CD4-positive, alpha-beta T cell treated with Interleukin-2 at 100 ng/mL for 4 hours (primary cell): ENCODE measurements around the gene EIF4B.

Experiments
- DNase-seq: peaks from one replicate; pipeline ENCODE4 v3.0.0-alpha.2; 2020; ENCODE audit warnings: low spot score

The EIF4B gene

DNA sequence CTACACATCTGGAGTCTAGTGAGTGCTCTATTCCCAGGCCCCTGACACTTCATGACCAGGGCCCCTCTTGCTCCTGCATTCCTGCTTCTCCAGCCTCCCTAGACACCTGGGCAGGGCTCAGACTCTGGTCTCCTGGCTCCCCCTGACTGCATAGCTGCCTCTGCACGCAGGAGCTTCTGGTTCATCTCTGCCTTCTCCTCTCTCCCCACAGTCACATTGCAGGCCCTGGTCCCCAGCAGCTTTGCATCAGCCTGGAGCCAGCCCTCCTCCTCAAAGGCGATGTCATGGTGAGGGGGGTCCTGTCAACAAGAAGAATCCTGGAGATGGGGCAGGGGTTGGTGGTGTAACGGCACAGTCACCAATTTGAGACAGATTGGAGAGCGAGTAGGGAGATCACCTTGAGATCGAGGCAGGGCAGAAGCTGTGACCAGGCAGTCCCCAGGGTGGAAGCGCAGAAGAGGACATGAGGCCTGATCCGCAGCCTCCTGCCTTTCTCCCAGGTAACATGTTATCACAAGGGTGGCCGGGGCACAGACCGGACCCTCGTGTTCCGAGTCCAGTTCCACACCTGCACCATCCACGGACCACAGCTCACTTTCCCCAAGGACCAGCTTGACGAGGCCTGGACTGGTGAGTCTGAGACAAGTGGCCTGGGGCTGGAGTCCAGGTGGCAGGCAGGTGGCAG is 51.7 kb downstream of the EIF4B start:
- DNase-seq, result no peak

DNA sequence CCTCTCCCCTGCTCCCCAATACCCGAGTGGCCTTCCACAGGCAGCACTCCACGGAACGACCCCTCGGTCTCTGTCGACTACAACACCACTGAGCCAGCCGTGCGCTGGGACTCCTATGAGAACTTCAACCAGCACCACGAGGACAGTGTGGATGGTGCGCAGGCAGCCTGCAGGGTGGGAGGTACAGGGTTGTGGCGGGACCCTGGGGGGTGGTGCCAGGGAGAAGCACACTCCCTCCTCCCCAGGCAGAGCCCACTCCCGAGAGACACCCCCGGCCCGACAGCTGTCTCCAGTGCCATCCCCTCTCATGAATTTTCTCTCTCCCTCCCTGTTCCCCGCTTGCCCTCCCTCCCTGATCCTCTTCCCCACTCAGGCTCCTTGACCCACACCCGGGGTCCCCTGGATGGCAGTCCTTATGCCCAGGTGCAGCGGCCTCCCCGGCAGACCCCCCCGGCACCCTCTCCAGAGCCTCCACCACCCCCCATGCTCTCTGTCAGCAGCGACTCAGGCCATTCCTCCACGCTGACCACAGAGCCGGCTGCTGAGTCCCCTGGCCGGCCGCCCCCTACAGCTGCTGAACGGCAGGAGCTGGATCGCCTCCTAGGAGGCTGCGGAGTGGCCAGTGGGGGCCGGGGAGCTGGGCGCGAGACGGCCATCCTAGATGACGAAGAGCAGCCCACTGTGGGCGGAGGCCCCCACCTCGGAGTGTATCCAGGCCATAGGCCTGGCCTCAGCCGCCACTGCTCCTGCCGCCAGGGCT is 52.6 kb downstream of the EIF4B start:
- no peak for DNase-seq

DNA sequence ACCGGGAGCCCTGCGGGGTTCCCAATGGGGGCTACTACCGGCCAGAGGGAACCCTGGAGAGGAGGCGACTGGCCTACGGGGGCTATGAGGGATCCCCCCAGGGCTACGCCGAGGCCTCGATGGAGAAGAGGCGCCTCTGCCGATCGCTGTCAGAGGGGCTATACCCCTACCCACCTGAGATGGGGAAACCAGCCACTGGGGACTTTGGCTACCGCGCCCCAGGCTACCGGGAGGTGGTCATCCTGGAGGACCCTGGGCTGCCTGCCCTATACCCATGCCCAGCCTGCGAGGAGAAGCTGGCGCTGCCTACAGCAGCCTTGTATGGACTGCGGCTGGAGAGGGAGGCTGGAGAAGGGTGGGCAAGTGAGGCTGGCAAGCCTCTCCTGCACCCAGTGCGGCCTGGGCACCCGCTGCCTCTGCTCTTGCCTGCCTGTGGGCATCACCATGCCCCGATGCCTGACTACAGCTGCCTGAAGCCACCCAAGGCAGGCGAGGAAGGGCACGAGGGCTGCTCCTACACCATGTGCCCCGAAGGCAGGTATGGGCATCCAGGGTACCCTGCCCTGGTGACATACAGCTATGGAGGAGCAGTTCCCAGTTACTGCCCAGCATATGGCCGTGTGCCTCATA is 53.3 kb downstream of the EIF4B start:
- no peak for DNase-seq

DNA sequence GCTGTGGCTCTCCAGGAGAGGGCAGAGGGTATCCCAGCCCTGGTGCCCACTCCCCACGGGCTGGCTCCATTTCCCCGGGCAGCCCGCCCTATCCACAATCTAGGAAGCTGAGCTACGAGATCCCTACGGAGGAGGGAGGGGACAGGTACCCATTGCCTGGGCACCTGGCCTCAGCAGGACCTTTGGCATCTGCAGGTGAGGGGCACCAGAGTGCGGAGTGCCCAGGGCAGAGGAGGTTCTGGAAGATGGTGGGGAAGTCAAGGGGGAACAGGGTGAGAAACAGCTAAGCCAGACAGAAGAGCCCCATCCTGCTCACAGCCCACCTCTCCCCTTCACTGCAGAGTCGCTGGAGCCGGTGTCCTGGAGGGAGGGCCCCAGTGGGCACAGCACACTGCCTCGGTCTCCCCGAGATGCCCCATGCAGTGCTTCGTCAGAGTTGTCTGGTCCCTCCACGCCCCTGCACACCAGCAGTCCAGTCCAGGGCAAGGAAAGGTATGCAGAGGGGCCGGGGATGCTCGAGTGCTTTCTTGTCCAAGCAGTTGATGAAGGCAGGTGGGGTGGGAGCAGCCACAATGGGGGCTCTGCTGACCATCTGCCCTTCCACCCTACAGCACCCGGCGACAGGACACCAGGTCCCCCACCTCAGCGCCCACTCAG is 53.9 kb downstream of the EIF4B start:
- DNase-seq, result no peak

DNA sequence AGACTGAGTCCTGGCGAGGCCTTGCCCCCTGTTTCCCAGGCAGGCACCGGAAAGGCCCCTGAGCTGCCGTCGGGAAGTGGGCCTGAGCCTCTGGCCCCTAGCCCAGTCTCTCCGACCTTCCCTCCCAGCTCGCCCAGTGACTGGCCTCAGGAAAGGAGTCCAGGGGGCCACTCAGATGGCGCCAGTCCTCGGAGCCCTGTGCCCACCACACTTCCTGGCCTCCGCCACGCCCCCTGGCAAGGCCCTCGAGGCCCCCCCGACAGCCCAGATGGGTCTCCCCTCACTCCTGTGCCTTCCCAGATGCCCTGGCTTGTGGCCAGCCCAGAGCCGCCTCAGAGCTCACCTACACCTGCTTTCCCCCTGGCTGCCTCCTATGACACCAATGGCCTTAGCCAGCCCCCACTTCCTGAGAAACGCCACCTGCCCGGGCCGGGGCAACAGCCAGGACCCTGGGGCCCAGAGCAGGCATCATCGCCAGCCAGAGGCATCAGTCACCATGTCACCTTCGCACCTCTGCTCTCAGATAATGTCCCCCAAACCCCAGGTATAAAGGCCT is 54.5 kb downstream of the EIF4B start:
- no peak for DNase-seq

DNA sequence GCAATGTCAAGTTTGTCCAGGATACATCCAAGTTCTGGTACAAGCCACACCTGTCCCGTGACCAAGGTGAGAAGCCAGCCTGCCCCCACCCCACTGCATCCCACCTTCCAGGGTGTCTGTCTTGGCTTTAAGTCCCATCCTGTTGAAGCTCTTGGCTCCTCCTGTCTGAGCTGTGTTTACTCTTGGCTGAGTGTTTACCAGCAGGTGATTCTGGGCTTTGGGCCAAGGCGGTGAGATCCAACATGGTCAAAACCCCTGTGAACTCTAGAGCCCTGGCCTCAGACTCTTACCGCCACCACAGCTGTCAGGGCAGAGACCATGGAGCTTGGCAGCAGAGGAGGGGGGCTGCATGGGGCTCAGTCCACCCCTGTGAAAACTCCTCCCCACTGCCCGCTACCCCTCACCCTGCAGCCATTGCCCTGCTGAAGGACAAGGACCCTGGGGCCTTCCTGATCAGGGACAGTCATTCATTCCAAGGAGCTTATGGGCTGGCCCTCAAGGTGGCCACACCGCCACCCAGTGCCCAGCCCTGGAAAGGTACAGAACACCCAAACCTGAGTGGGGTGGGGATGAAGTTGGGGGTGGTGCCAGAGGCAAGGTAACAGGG is 55.3 kb downstream of the EIF4B start:
- no peak for DNase-seq

DNA sequence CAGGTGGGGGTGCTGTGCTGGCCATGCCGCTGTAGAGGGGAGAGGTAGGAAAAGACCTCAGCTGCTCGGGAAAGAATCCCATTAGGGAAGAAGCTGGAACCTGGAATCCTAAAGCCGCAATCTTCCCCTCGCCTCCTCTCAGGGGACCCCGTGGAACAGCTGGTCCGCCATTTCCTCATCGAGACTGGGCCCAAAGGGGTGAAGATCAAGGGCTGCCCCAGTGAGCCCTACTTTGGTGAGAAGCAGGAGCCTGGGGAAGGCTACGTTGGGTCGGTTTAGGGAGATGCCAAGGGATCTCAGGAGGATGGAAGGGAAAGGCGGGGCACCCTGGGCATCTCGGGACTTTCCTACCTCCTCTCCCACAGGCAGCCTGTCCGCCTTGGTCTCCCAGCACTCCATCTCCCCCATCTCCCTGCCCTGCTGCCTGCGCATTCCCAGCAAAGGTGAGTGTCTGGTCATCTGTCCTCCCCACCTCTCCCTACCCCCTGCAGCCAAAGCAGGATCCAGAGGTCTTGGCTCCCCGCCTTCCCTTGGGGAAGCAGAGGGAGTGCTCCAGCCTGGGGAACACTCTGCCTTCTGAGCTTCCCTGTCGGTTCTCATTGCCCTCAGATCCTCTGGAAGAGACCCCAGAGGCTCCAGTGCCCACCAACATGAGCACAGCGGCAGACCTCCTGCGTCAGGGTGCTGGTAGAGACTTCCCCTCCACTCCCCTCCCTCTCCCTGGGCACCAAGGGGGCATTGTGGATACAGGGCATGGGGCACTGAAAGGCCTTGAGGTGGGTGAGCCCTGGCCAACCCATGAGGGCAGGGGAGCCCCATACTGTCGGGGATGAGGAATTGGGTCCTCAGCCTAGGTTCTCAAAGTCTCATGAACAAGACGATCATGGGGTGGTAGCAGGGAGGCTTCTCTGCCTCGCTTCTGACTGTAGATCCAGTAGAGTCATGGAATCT is 56.0 kb downstream of the EIF4B start:
- DNase-seq, result no peak

DNA sequence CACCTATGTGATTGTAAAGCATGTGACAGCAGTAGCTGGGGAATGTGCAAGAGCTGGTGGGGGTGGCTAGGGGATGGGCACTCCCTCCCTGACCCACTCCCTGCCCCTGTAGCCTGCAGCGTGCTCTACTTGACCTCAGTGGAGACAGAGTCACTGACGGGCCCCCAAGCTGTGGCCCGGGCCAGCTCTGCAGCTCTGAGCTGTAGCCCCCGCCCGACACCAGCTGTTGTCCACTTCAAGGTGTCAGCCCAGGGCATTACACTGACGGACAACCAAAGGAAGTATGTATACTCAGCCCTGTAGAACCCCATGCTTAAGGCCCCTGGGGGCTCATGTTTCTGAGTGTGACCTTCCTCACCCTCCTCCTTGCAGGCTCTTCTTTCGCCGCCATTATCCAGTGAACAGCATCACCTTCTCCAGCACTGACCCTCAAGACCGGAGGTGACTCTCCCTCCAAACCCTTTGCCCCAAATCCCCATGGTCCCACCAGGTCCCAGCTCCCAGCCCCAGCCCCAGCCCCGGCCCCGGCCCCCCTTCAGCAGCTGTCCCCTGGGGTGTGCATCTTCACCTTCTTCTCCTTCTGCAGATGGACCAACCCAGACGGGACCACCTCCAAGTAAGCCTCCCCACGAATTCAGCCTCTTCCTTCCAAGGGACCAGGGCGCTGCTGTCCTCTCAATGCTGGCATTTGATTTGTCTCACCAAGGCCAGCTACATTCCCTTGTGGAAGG is 56.9 kb downstream of the EIF4B start:
- no peak for DNase-seq

DNA sequence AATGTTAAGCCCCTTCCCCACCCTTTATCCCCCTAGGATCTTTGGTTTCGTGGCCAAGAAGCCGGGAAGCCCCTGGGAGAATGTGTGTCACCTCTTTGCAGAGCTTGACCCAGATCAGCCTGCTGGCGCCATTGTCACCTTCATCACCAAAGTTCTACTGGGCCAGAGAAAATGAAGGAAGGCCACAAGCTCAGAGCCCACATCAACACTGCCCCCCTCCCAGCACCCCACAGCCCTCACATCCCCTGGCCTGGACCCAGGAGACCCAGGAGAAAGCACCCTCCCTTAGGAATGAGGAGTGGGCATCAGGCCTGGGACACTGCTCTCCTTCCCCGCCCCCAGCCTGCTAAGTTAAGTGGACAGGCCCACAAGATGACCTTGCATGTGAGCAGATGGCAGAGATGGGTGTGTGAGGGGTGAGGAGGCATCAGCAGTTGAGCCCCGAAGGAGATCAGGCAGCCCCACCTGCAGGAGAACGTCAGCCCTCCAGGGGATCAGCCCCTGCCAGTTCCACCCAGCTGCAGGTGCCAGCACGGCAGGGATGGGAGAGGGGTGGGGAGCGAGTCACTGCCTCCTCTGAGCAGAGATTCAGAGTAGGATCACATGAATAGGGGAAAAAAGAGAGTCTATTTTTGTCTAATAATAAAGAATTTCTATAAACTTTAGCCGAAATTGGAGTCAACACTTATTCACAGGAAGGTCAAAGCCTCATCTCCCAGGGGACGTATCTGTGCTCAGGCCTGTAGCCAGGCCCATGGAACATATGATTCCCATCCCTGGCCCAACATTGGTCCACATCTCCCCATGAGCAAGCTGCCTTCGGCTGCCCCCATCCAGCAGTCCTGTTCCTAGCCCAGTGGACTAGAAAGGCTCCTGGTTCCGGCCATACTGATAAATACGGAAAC is 57.7 kb downstream of the EIF4B start:
- no peak for DNase-seq

DNA sequence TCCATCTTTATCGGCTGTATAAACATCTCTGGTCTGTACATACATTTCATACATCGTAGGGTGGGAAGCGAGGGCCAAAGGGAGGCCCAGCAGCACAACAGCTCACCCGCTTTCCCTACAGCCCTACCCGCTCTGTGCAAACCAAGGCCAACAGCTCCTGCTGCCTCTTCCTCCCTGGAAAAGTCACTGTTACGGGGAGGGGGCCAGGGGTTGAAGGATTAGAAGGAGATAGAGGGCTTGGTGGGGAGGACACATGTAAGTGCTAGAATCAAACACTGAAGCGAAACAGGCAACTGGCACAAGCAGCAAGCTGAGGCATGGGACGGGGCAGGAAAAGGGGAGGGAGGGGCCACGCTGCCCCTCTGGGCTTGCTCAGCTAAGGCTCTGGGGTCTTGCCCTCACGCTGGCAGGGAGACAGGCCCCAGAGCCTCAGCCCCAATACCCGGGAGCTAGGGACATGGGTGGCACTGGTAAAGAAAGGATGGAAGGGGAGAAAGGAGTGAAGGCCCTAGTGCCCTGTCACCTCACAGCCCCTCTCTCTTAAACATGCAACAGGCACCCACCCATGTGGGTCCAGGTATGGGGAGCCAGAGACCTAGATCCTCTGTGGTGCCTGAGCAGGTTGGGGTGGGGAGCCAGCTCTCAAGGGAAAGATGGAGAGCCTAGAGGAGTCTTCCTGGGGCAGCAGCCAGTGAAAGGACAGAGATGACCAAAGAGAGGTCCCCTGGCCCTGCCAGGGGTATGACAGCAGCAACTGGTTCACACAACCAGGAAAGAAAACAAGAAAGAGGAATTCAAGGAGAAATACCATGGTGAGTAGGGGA is 58.6 kb downstream of the EIF4B start:
- no peak for DNase-seq

DNA sequence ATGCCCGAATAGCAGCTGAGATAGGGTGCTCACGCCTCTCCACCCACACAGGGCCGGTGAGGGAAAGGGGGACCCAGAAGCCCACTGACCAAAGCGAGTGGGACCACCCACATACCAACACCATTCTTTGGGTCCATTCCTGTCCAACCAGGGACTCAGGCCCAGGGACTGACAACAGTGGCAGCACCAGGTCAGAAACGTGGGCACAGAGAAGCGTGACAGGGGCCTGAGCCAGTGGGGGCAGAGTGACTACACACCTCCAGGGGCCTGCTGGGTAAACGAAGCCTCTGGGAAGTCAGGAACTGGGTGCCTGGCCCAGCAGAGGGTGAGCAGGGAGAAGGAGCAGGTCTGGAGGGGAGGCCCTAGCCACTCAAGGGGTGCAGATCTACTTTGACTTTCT is 59.2 kb downstream of the EIF4B start:
- DNase-seq, result no peak

DNA sequence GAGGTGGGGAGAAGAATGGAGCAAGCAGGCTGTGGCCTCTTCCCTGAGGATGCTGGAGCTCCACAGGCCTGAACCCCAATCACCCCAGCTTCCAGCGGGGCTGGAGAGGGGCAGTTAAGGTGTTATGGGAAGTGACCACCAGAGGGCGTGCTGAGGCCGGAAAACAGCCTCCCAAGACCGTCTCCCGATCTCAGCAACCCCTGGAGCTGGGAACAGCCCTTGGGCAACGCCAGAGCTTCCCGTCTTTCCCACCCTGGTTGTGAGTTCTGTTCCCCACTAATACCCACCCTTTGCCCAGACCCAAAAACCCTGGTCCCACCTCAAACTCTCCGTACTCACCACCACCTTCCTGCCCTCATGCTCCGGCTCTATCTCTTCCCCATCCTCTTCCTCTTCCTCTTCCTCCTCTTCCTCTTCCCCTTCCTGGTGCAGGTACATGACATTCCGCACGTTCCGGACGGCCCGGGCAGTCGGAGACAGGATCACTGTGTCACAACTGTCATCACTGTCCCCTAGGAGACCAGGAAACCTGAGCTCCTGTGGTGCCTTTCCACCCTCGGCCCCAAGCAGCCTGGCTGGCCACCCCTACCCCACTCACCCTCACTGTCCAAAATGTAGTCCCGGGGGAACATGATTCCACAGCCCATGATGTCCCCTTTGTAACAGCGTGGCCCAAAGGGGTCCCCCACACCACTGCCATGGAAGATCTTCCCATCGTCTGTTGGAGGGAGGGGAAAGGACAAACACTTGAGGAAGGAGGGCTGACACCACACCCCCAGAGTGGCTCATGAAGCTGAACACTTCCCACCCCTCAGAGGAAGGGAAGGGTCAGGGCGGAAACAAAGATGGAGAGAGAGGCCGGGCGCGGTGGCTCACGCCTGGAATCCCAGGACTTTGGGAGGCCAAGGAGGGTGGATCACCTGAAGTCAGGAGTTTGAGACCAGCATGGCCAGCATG is 60.0 kb downstream of the EIF4B start:
- peak; percentile 68 for DNase-seq

DNA sequence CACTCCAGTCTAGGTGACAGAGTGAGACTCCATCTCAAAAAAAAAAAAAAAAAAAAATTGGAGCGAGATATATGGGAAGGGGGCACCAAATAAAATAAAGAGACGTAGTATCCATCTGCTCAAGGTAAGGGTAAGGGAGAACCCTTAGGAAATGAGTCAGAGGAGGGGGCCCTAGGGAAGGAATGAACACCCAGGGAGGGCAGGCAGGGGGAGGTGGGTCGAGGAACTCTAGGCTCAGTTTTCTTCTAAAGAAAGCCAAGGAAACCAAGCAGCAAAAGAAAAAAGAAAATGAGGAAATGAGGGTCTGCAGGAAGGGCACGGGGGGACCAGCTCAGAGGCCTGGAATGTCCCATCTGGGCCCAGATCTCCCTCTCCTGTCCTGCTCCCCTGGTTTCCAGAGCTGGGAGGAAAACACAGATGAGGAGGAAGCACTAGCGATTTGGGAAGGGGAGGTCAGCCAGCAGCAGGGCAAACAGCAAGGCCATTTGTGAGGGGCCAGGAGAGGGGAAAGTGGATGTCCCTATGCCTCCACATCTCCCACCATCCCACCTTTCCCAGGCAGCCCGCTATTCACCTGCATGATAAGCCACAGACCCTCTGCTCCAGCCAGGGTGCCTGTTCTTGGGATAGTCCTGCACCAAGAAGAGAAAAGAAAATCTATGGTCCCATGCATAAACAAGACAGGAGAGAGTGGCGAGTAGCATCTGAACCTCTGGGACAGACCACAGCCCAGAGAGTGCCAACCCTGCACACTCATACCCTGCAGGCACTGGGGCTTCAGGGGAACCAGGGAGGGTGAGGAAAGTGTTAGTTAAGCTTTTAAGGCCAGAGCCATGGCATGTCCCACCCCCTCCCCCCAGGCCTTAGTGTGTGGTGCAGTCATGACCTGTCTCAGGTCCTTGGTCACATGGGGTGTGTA is 61.1 kb downstream of the EIF4B start:
- no peak for DNase-seq

DNA sequence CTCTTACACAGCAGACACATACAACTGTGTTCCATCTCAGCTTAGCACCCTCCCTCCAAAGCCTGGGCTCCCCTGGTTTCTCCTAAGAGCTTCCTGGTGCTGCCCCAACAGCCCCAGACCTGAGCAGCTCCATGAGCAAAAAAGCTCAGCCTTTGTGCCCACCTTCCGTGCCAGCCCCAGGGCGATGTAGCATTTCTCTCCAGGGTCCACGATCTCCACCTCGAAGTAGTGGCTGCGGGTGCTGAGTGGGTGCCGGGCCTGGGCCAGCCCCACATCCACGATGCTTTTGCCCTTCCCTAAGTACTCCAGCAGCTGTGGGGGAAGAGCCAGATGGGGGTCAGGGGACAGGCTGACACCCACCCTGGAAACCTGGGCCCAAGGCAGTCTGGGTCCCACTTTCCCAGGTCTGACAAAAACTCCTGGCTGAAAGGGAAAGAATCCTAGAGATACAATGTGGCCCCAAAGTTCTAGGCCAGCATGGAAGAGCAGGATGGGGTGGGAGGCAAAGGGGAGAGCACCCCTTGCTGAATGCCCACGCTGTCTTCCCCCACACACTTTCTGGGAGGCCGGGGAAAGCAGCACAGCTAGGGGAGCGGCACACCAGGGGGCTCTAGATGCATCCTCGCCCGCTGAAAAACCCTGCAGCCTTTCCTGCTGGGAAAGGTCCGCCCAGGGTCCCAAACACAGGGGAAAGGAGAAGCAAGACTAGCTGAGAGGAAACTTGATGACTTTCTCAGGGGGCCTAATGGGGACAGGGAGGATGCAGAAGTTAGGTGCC is 61.9 kb downstream of the EIF4B start:
- DNase-seq, result no peak
